Karpas-422 (cell line): ENCODE data around the gene UNC5C. TPM values are rescaled to one million over a fixed set of nuclear protein-coding genes. Genes with fewer than 3 reads are reported as not detected.

ENCODE experiments used
- DNase-seq: peaks from one replicate; pipeline ENCODE4 v3.0.0-alpha.2; 2015
- H2AFZ ChIP-seq: fragments of 200-600 bp; sonication (generic); 2 replicates; pipeline ENCODE4 v1.6.1; 2014; ENCODE audit warnings: antibody characterized with exemption, low read length, mixed read lengths
- H3K27ac ChIP-seq: fragments of 200-600 bp; sonication (generic); 2 replicates; pipeline ENCODE4 v1.5.1; 2014; ENCODE audit warnings: mild to moderate bottlenecking, low read length, moderate library complexity
- H3K27me3 ChIP-seq: fragments of 200-600 bp; sonication (generic); 2 replicates; pipeline ENCODE4 v1.6.1; 2014; ENCODE audit warnings: low read length, mixed read lengths
- H3K36me3 ChIP-seq: fragments of 200-600 bp; sonication (generic); 2 replicates; pipeline ENCODE4 v1.6.1; 2014; ENCODE audit warnings: low read length, mixed read lengths; ENCODE audit not compliant: insufficient read depth
- H3K4me1 ChIP-seq: fragments of 200-600 bp; sonication (generic); 2 replicates; pipeline ENCODE4 v1.6.1; 2014; ENCODE audit warnings: mild to moderate bottlenecking, low read length, mixed read lengths
- H3K4me2 ChIP-seq: fragments of 200-600 bp; sonication (generic); 2 replicates; pipeline ENCODE4 v1.6.1; 2014; ENCODE audit warnings: low read length, low read depth, mild to moderate bottlenecking; ENCODE audit not compliant: poor library complexity, severe bottlenecking
- H3K4me3 ChIP-seq: fragments of 200-600 bp; sonication (generic); 2 replicates; pipeline ENCODE4 v1.5.1; 2014; ENCODE audit warnings: mild to moderate bottlenecking, antibody characterized with exemption, low read length, mixed read lengths
- H3K79me2 ChIP-seq: fragments of 200-600 bp; sonication (generic); 2 replicates; pipeline ENCODE4 v1.6.1; 2014; ENCODE audit warnings: mild to moderate bottlenecking, low read length, mixed read lengths
- H3K9ac ChIP-seq: fragments of 200-600 bp; sonication (generic); 2 replicates; pipeline ENCODE4 v1.6.0; 2014; ENCODE audit warnings: low read length
- H3K9me2 ChIP-seq: fragments of 200-600 bp; sonication (generic), shearing (Covaris generic); replicated peaks from 2 replicates; pipeline ENCODE4 v1.6.0; 2014; ENCODE audit warnings: mild to moderate bottlenecking, low read length, moderate library complexity; ENCODE audit not compliant: insufficient read depth
- H3K9me3 ChIP-seq: fragments of 300-700, 200-600 bp; sonication (generic); 2 replicates; pipeline ENCODE4 v1.6.1; 2014; ENCODE audit warnings: low read length, mixed read lengths
- H4K20me1 ChIP-seq: fragments of 200-600 bp; sonication (generic); 2 replicates; pipeline ENCODE4 v1.6.1; 2014; ENCODE audit warnings: mild to moderate bottlenecking, antibody characterized with exemption, low read length, low read depth; ENCODE audit not compliant: insufficient read depth
- total RNA-seq: library from RNA; depleted of rRNA; stranded (reverse); fragments of >200 nt; shearing (Covaris generic); gene quantifications from 2 replicates; pipeline ENCODE4 v1.2.3, GENCODE V29; 2014; ENCODE audit warnings: low replicate concordance

The UNC5C gene
- total RNA-seq, 1 experiment from 2014 or later = not detected

DNA sequence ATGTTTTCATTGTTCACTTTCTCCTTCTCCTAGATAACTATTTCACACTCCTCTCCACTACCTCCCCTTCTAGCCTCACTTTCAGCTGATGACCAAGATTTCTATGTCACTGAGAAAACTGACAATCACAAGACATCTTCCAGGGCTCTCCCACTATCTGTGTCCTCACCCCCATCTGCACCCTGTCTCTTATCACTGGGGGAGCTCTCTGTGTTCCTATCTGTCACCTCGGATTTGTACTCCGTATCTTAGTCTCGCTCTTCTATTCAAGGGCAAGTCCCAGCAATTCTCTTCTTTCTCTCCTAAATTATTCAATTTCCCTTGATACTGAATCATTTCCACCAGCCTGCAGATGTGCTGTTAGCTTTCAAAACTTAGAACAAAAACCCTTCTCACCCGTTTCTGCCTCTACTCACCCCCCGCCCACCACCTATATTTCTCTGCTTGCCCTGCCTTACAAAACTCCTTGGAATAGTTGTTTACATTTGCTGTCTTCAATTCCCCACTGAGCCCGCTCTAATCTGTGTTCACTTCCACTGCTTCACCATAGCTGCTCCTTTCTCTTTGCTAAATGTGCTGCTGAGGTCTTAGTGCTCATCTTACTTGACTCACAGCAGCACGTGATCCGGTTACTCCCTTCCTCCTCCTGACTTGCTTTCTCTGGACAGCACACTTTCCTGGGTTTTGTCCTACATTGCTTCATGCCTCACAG lies 293.2 kb downstream of the UNC5C start:
- Histone ChIP-seq H4K20me1 (no peaks in the 10 kb centered on the region), H3K4me2 (no peak overlapping the region), H3K9ac (no peak overlapping the region), H3K79me2 (no peaks in the 10 kb centered on the region), H3K27ac (no peak overlapping the region), H3K9me2 (no peaks in the 10 kb centered on the region), H3K4me3 (no peak overlapping the region), H3K4me1 (no peaks in the 10 kb centered on the region), H2AFZ (no peak overlapping the region), H3K27me3 (no peaks in the 10 kb centered on the region), H3K9me3 (no peaks in the 10 kb centered on the region), H3K36me3 (no peaks in the 10 kb centered on the region)
- no peak for DNase-seq

DNA sequence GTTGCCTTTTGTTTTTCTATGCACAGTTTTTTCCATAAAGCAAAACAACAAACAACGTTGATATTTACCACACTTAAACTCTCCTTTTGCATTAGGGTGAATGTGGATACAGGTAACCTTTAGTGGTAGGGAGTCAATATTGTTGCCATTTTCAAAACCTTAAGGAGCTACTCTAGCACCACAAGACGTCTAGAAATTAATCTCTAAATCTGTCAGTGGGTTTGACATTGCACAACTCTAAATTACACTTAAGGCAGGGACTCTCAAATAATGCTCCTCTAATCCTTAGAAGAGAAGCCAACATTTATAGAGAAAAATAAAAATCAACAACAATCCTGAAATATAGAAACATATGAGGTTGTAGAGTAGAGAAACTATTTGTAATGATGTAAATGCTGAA lies 297.2 kb downstream of the UNC5C start:
- H4K20me1 ChIP-seq = no peaks in the 10 kb centered on the region
- H3K27me3 ChIP-seq = no peaks in the 10 kb centered on the region
- no peaks in the 10 kb centered on the region for H3K36me3 ChIP-seq
- no peaks in the 10 kb centered on the region for H3K79me2 ChIP-seq
- no peak overlapping the region for H3K9ac ChIP-seq
- no peak overlapping the region for H3K4me3 ChIP-seq
- no peak for DNase-seq
- no peaks in the 10 kb centered on the region for H3K9me2 ChIP-seq
- no peaks in the 10 kb centered on the region for H3K9me3 ChIP-seq
- H2AFZ ChIP-seq = no peak overlapping the region
- no peak overlapping the region for H3K4me2 ChIP-seq
- no peaks in the 10 kb centered on the region for H3K4me1 ChIP-seq
- no peak overlapping the region for H3K27ac ChIP-seq

DNA sequence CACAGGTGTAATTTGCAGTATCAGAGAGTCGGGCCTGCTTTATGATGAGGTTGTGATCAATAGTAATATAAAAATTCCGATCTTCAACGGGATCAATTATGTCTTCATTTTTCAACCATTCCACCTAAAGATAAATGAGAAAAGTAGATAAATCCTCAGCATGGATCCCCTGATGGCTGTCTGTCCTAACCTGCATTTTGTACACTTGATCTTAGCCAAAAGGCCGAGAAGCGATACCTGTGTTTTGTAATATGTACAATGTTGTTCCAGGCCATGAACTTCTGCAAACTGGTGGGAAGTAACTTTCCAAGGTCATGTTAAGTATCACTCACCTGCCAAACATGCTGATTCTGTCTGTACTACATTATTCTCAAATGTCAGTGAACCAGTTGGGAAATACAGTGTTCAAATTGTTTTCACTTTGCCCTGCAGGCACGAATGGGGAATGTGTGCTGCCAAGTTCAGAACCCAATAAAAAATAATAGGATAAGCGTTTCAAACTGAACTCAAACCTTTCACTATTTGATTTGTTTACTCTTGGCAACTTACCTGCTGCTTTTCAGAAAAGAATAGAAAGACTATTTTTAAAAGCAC lies 298.1 kb downstream of the UNC5C start:
- Histone ChIP-seq H3K4me2 (no peak overlapping the region), H4K20me1 (no peaks in the 10 kb centered on the region), H3K4me3 (no peak overlapping the region), H3K9me2 (no peaks in the 10 kb centered on the region), H3K9me3 (no peaks in the 10 kb centered on the region), H3K27ac (no peak overlapping the region), H3K79me2 (no peaks in the 10 kb centered on the region), H3K4me1 (no peaks in the 10 kb centered on the region), H3K9ac (no peak overlapping the region), H2AFZ (no peak overlapping the region), H3K36me3 (no peaks in the 10 kb centered on the region), H3K27me3 (no peaks in the 10 kb centered on the region)
- DNase-seq = no peak

DNA sequence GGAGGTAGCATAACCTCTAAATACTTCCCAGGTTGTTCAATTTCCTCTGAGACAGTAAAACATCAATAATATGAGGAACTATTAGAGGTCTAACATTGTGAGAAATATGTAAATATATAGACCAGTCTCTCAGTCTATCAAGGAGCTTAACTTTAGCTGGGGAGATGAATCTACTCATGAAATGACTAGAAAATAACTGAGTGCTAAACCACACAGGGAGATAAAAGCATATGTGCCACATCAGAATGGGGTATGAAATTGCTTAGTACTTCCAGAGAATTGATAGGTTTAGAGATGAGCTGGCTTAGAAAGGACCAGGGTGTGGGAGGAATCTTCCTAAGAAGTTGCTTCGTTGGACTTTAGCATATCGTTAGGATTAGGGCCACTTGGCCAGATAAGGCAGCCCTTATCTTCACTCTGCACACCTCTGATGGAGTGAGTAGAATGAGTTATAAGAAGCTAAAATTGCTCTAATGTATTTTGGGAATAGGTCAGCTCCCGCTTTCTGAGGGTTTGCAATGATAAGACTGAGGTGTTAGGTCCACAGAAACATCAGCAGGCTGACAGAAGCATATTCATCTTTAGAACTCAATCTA lies 299.2 kb downstream of the UNC5C start:
- no peak overlapping the region for H3K9ac ChIP-seq
- no peaks in the 10 kb centered on the region for H3K27me3 ChIP-seq
- no peaks in the 10 kb centered on the region for H4K20me1 ChIP-seq
- no peaks in the 10 kb centered on the region for H3K4me1 ChIP-seq
- no peaks in the 10 kb centered on the region for H3K36me3 ChIP-seq
- no peaks in the 10 kb centered on the region for H3K9me2 ChIP-seq
- no peak for DNase-seq
- H3K79me2 ChIP-seq = no peaks in the 10 kb centered on the region
- no peak overlapping the region for H3K4me3 ChIP-seq
- no peak overlapping the region for H3K4me2 ChIP-seq
- H3K27ac ChIP-seq = no peak overlapping the region
- no peak overlapping the region for H2AFZ ChIP-seq
- H3K9me3 ChIP-seq = no peaks in the 10 kb centered on the region

- no peak overlapping the region for H3K4me2 ChIP-seq
- H2AFZ ChIP-seq = no peak overlapping the region
- no peaks in the 10 kb centered on the region for H3K79me2 ChIP-seq
- H3K9ac ChIP-seq = no peak overlapping the region
- no peak overlapping the region for H3K27ac ChIP-seq
- no peaks in the 10 kb centered on the region for H4K20me1 ChIP-seq
- H3K4me1 ChIP-seq = no peaks in the 10 kb centered on the region
- H3K9me3 ChIP-seq = no peaks in the 10 kb centered on the region
- no peak overlapping the region for H3K4me3 ChIP-seq
- no peaks in the 10 kb centered on the region for H3K36me3 ChIP-seq
- no peaks in the 10 kb centered on the region for H3K27me3 ChIP-seq
- DNase-seq = no peak
- no peaks in the 10 kb centered on the region for H3K9me2 ChIP-seq
Observed at GRCh38 chr4:95248720-95249425, 299.9 kb downstream of the UNC5C start.

GRCh38 chr4:95243892-95244291 lies 304.9 kb downstream of the UNC5C start:
- DNase-seq = no peak
- no peak overlapping the region for H3K4me2 ChIP-seq
- H3K27me3 ChIP-seq = no peaks in the 10 kb centered on the region
- no peak overlapping the region for H3K9ac ChIP-seq
- H3K36me3 ChIP-seq = no peaks in the 10 kb centered on the region
- H3K9me3 ChIP-seq = no peaks in the 10 kb centered on the region
- no peak overlapping the region for H3K4me3 ChIP-seq
- no peaks in the 10 kb centered on the region for H4K20me1 ChIP-seq
- H3K27ac ChIP-seq = no peak overlapping the region
- no peaks in the 10 kb centered on the region for H3K79me2 ChIP-seq
- no peaks in the 10 kb centered on the region for H3K9me2 ChIP-seq
- H2AFZ ChIP-seq = no peak overlapping the region
- H3K4me1 ChIP-seq = no peaks in the 10 kb centered on the region

DNA sequence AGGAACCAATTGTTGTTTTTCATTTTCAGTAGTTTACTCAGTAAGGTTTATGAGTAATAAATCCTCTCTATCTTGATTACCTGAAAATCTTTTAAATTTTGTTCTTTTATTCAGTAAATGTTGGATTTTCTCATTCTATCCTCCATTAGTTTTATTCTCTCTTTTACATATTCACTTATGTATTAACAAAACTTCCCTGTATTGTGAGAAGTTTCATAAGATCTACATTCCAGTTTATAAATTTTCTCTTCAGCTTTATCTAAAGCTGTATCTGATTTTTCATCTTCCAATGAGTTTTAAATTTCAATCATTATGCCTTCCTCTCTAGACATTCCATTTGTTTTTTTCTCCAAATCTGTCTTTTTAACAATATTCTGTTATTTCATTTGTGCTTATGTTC lies 310.2 kb downstream of the UNC5C start:
- no peak overlapping the region for H3K4me2 ChIP-seq
- H3K27me3 ChIP-seq = no peaks in the 10 kb centered on the region
- no peaks in the 10 kb centered on the region for H3K36me3 ChIP-seq
- no peak overlapping the region for H3K27ac ChIP-seq
- H3K79me2 ChIP-seq = no peaks in the 10 kb centered on the region
- H3K4me3 ChIP-seq = no peak overlapping the region
- H3K9ac ChIP-seq = no peak overlapping the region
- no peak for DNase-seq
- H3K9me2 ChIP-seq = 0 out of 2 replicates have a peak, but pooled peaks cover 2% of the 10 kb centered on the region
- H3K4me1 ChIP-seq = no peaks in the 10 kb centered on the region
- no peaks in the 10 kb centered on the region for H4K20me1 ChIP-seq
- no peaks in the 10 kb centered on the region for H3K9me3 ChIP-seq
- H2AFZ ChIP-seq = no peak overlapping the region
